HG02571 (cell line): ENCODE data around the gene ADAMTS2.

Experiments
- ATAC-seq: cut with Tn5 transposase; IDR thresholded peaks from one replicate; pipeline ENCODE4 v1.9.1; 2021; ENCODE audit warnings: mild to moderate bottlenecking, moderate library complexity; ENCODE audit not compliant: unreplicated experiment

The ADAMTS2 gene

DNA sequence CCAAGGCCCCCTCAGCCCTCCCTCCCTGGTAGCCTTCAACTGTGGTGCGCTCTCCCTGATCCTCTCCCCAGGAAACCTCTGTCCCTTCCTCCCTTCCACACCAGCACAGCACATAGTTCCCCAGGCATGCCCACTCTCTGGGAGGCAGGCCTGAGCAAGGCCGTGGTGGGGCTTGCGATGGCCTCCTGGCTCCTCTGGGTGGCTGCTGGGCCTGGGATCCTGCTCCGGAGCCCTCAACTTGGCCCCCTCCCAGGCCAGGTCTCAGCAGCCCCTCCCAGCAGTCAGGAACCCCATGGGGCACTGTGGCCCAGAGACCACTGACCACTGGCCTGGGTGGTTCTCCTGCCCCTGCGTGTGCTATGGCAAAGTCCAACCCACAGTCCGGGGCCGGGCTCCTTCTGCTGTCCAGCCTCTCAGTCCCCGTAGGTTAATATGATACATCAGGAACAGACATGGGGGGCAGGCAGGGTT is 159.3 kb downstream of the ADAMTS2 start:
- no peak for ATAC-seq

DNA sequence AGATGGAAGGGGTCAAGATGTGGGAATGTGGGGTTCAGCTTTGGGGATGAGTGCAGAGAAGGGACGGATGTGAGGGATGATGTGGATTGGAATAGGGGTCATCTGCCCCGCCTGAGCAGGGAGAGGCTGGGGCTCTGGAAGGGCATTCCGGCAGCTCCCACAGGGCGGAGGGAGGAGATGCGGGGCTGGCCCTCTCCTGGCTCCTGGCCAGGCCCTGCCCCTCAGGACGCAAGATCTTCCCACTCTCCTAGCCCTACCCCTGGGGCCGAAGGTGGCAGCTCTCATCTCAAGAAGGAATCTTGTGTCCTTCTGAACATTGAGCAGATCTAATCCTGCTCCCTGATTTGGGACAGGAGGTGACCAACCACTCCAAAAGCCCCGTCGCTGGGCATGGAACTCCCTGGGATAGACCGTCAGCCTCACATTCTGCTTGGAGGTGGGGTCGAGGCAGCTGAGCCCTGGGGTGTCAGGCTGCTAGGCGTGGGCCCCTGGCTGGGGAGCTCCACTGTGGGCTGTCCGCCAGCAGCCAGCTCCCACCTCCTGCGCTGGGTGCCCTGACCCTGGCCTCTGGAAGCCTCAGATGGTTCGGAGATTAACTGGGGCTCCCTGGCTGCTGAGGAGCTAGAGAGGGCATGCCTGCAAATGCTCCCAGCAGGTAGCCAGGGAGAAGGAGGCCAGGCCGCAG is 159.9 kb downstream of the ADAMTS2 start:
- no peak for ATAC-seq

DNA sequence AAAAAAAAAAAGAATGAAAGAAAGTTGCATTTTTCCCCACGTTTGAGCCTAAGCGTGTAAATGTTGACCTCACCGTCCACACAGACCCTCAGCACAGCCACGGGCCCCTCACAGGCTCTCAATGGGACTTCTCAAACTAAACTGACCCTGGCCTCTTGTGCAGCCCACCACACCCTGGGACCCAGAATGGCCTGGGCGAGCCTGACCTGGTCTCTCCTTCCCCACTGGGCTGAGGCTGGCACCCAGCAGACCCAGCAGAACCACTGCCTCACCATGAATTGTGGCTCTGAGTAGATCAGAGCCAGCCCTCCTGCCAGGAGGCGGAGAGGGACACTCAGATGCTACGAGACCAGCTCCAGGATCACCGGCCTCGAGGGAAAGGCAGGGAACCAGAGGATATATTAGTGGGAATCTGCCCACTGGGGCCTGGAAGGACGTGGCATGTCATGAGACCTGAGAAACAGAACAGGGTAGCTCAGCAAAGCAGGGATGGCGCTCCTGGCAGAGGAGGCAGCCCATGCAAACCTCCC is 160.7 kb downstream of the ADAMTS2 start:
- no peak for ATAC-seq

DNA sequence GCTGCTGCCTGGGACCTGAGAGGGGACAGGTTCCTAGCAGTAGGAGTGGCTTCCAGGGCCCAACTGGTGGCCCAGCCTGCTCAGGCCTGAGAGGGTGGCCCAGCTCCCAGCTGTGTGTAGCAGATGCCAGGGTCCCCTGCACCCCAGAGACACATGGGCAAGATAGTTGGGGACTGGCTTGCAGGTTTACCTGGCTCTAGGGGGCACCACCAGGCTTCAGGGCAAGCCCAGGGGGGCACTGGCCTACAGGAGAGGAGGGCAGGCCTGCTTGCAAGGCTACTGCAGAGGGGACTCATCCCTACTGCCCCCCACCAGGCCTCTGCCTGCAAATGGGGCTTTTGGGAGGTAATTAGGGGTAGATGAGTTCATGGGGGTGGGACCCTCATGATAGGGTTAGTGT is 161.8 kb downstream of the ADAMTS2 start:
- ATAC-seq = no peak

DNA sequence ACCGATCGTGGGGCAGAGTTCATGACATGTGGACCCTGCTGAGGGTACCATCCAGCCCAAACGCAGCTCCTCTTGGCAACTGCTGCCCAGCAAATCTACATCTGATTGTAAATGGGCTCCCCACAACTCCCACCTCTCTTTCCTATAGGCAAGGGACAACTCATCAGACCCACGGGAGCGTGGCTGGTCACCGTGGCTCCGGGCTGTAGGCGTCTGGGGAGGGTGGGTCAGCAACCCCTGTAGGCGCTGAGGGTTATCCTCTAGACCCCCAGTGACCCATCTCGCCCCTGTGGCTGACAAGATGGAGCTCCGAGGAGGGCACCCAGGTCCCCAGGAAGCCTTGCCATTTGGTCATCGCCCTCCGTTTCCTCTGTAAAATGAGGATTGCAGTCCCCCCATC is 162.7 kb downstream of the ADAMTS2 start:
- ATAC-seq = no peak

DNA sequence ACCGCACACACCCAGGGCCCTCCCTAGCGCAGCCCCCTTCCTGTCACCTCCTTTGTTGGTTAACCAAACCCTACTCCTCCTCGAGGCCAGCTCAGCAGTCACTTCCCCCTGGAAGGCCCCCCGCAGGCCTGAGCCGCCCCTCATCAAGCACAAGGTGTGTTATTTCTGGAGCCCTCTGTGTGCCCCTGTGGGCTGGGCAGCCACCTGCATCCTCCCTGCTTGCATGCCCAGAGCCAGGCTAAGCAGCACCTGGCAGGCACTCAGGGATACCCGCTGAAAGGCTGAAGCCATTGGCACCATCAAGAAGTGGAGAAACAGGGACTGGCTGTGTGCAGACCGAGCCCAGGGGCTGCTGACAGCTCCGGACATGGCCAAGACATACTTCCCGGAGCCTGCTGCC is 163.3 kb downstream of the ADAMTS2 start:
- ATAC-seq = no peak

DNA sequence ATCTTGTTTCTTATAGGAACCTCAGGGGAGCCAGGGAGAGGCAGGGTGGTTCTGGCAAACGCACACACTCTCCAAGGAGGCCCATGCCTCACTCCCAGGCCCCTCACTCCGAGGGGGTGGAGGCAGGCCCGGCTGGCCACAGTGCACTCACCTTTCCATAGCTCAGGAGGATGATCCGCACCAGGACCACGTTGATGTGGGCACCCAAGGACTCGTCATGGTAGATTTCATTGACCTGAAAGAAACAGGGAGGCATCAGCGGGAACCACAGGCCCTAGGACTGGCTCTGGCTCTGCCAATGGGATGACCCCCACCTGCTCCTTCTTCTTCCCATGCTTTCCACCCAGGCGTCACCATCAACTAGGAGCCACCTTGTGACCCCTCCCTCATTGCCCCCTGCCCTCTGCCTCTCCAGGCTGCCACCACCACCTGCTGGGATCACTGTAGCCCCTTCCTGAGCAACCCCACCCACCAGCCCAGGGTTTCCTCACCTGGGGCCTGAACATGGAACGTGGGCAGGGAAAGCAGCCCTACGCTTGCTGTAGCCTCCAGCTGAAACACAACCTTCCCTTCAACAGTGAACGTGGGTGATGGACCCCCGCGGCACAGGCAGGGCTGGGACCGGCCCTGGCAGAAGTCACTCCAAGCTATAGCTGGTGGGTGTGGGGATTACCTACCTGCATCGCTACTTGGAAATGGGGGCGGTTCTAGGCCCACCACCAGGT is 164.2 kb downstream of the ADAMTS2 start:
- no peak for ATAC-seq

DNA sequence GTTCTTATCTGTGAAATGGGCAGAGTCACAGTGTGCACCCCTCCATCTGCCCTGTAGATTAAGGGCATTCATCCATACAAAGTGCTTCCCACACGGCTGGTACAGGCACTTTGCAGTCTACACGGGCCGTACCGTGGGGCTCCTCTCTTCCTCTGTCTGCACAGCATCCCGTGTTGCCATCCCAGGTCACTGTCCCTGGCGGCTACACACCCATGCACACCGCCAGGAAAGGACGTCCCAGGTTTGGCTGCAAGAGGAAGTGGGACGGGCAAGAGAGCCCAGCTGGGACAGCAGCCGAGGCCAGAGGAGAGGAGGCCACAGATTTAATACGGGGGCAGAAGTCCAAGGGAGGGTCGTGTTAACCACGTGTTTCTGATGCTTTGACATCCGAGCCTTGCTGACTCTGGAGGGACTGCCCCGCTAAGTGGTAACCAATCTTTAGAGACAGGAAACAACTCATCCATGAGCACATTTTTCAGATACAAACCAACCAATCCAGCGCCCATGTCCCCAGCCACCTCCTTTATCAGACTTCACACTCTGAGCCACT is 165.1 kb downstream of the ADAMTS2 start:
- no peak for ATAC-seq

DNA sequence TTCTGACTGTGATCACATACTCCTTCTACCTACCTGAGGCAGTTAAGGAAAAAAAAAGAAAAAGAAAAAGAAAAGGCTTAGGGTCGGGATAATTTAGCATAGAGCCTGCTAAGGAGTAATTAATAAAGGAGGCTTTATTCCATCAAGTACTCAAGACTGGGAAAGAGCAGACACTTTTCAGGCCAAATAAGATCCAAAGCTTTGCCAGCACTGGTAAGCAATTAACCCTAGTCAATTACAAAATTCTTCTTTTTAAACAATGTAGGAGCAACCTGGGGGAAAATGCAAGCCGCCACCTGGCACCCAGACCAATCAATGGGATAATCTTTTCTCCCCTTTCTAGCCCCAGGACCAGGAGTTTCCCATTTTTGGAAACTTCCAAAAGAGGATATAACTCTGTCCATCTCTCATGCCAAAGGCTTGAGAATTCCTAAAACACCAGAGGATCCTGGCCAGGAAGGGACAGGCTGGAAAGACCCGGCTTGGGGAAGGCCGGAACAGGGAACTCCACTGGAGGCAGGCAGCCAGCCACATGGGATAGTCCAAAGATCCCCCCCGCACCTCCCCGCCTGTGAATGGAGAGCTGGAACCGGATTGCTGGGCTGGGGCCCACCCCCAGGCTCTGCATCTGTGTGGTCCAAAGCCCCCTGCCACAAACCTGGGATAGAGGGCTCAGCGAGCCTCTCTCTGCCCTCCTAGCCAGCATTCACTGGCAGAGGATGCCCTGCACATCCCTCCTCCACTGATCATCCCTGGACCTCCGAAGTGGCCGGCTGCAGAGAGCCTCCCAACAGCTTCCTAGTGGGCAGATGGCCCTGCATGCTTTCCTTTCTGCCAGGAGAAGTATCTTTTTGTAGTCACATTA is 167.3 kb downstream of the ADAMTS2 start:
- ATAC-seq = no peak

DNA sequence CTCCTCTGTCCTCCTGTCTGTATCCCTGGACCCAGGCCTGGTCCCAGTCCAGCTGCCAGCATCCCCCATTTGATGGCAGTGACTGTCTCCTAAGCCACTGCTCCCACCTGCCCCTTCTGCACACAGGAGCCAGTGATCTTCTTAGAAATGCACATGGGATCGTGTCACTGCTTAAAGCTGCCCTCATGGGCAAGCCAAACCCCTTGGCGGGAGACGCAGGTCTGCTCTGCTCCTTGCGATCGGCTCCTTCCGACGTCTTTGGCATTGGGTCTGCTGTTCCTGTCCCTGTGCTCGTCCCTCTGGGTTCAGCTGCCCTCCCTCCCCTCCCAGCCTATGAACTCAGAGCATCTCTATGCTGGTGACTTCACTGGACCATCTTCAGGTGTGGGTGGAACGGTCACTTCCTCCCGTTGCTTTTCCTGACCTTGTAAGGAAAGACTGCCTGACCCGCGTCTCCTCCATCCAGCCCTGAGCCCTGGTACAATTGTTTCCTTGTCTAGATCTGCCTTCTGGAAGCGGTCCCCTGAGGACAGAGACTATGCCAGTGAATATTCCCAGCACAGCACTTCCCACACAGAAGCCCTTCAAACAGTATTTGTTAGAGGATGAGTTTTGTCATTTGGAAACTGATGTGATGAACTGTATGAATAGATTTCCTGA is 168.6 kb downstream of the ADAMTS2 start:
- no peak for ATAC-seq

DNA sequence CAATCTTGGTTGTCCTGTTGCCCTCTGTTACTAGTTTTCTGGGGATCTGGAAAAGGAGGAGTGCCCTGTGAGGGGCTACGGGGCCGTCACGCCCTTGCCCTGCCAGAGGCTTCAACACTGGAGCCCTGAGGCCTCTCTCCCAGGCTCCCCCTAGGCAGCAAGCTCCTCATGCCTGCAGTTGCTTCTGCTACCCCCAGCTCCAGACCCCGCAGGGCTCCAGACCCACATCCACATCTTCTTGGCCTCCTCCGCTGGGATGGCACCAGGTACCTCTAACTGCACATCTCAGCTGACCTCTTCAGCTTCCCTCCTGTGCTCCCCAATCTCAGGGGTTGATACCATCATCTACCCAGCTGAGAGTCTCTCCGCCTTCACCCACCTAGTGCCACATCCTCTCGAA is 169.1 kb downstream of the ADAMTS2 start:
- no peak for ATAC-seq

DNA sequence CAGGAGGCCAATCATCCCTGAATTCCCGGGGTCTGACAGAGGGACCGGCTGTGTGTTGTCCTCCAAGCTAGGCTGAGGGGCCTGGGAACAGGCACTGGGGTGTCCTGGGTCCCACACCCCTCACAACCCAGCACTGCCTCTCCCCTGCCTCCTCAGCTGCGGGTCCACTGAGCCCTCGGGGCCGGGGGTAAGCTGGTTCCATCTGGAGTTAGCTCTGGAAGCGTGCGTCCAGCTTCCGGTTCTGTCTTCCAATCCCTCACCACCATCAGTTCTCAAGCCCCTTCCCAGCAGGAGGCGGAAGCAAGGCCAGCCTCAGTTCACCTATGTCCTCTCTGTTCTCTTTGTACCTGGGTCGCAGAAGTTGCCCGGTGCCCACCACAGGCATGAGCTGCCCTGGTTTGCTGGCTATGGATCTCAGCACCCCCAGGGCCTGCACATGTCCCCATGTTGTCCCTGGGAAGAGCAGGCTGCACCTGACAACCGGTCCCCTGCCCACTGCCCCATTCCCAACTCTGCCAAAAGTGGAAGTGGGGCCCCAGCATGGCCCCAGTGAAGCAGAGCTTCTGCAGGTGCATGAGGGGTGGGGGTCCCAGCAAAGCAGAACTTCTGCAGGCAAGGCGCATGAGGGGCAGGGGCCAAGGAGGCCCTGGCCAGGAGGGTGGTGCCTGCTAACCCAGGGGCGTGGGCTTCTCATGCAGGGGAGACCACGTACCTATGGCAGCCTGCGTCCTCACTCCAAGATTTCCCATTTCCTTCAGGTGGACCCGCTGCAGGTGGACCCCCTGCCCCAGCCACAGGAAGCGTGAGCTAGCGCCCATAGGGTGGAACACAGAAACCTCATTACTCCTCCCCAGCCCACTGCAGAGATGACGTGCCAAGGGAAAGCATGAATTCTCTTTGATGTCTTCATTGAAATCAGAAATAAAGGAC is 173.2 kb downstream of the ADAMTS2 start:
- ATAC-seq = no peak

DNA sequence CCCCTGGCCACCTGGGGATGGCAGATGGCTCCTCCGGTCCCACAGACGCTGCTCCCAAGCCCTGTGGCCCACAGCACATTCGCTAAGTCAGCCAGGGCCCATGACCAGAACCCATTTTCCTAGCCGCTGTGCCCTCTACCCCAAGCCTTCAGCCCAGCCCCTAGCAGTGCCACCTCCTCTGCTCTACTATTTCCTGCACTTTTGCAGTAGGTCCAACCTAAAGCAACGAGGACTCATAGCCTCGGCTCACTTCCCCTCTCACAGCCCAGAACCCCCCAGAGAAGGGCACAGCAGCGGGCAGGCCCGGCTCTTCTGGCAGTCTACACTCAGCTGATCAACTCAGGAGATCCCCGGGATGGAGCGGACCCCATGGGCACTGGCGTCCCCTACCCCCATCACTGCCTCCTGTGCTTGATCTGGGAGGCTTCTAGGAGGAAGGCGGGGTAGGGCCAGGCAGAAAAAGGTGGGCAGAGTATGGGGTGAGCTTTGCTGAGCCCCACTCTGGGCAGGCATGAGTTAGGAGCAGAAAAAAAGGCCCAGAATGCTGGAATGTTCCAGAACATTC is 173.9 kb downstream of the ADAMTS2 start:
- no peak for ATAC-seq

DNA sequence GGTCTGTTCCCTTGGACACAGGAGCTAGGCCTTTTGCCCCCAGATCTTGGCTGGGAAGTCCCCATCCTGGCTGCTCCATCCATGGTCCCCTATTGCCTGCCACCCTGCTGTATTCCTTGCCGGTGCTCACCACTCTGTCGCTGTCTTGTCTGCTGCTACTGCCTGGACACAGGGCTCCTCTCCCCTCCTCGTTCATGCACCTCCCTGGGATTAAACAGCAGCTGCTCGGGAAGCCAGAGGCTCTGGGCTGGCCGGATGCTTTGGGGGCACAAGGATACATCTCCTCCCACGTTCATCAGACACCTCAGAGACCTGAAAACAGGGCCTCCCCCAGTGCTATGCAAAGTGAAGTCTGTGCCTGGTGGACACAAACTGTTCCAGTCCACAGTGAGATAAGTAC is 174.7 kb downstream of the ADAMTS2 start:
- ATAC-seq = no peak

DNA sequence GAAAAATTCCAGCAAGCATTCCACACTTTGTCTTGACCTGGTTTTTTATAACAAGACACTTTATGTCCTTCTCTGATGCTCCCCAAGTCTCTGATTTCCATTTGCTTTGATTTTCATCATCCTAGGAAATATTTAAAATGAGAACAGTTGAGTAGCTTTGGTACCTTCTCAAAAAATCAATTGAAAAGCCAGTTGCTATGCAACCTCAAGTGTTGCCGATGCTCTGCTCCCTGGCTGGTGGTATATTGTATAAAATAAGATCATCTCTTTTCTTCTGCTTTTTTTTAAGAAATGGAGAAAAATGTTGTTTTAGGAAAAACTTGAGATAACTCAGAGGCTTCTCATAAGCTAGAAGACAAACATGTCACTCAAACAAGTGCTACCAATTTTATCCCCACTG is 175.4 kb downstream of the ADAMTS2 start:
- no peak for ATAC-seq

DNA sequence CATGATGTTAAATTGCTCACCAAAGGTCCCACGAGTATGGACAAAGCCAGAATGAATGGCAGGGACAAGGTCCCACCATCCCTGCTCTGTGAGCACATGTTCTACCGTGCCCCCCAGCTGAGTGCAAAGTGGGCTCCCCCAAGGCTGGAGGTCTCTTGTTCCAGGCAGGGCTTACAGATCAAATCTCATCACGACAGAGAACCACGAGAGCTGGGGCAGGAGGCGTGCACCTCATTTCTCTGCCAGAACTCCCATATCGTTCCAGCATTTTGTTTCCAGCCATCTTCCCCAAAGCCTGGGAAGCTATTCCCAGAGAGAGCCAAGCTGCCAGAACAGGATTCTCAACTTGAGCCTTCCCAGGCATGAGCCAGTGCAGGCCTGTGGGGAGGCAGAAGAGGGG is 176.6 kb downstream of the ADAMTS2 start:
- ATAC-seq = no peak

DNA sequence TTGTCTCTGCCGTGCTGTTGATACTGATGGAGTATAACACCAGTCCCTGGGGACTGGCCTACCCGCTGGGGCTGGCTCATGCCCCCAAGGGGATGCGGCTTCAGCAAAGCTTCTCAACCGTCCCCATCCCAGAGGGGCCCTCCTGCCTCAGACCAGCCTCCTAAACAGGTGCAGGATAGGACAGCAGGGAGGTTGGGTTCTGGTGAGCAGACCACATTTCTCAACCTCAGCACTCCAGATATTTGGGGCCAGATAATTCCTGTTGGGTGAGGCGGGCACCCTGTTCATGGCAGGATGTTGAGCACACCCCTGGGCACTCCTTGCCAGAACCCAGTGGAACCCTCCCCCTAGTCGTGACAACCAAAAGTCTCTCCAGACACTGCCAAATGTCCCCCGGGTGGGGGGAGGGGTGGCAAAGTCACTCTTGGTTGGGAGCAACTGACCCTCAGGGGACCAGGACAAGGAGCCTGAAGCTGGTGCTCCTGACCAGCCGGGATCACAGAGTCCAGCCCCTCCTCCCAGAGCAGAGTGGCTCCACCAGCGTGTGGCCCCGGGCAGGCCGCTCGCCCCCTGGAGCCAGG is 177.3 kb downstream of the ADAMTS2 start:
- no peak for ATAC-seq

DNA sequence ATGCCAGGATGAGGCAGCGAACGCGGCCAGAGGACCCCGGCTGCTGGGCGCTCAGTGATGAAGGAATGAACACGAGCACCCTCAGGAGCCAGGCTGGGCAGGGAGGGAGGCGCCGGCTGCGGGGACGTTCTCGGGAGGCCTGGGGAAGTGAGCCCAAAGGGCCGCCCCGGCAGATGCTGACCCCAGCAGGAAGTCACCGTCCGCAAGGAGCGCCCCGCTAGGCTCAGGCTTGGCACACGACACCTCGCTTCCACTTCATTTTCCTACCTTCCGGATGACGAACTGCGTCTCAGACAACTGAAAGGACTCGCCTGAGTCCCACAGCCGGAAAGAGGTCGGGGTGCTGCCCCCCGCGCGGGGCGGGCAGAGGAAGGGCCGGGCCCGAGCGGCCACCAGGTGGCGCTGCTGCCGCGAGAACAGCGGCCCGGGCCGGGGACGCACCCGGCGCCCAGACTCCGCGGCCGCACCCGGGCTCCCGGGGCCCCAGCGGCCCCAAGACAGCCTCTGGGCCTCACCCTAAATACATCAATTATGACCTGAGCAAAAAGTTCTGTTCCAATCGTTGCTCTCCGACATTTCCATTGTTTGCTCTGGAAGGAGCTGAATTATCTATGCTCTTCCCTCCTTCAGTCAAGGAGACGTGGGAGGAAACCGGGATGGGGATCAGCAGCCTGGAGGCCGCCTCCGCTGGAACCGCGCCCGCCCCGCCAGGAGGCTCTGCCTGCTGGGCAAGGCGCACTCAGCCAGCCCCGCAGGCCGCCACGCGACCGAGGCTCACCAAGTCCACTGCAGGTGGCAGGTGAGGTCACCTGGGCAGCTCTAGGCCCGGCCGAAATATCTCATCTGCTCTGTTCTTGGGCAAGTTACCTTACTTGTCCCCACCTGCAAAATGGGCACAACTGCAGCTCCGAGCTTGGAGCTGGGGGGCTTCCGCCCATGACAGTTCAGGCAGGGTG is 178.1 kb downstream of the ADAMTS2 start:
- no peak for ATAC-seq
